Esophagus muscularis mucosa (tissue), 4 donors: ENCODE results near the gene ABR. TPM values are rescaled to one million over a fixed set of nuclear protein-coding genes. Genes with fewer than 3 reads are reported as not detected.

Experiments
- DNase-seq: peaks from one replicate; pipeline ENCODE4 v3.0.0-alpha.2; 2017; ENCODE audit errors: extremely low spot score
- H3K27ac ChIP-seq, 4 donors: fragments of 200-600 bp; sonication (generic); replicated peaks in 1 of 4; 1 replicate in 3 of 4; 2 replicates in 1 of 4; pipeline ENCODE4 v1.5.1; 2016 to 2019; ENCODE audit warnings: mild to moderate bottlenecking in 1 of 4
- H3K27me3 ChIP-seq, 4 donors: fragments of 200-600 bp; sonication (generic); one replicate each; pipeline versions ENCODE4 v1.5.1 to v1.6.0; 2016 to 2019
- H3K36me3 ChIP-seq, 4 donors: fragments of 200-600 bp; sonication (generic); one replicate each; pipeline ENCODE4 v1.5.1; 2016 to 2019
- H3K4me1 ChIP-seq, 4 donors: fragments of 200-600 bp; sonication (generic); one replicate each; pipeline ENCODE4 v1.5.1; 2016 to 2019
- H3K4me3 ChIP-seq, 4 donors: fragments of 200-600 bp; sonication (generic); 1 replicate in 2 of 4; 2 replicates in 2 of 4; pipeline ENCODE4 v1.5.1; 2016 to 2019; ENCODE audit warnings: mild to moderate bottlenecking in 4 of 4, moderate library complexity in 1 of 4
- H3K9me3 ChIP-seq, 4 donors: fragments of 200-600 bp; sonication (generic); 1 replicate in 3 of 4; 2 replicates in 1 of 4; pipeline ENCODE4 v1.5.1; 2016 to 2019
- EP300 ChIP-seq: sonication (generic); formaldehyde crosslinking; IDR thresholded peaks from one replicate; pipeline ENCODE4 v1.6.1; 2017; ENCODE audit warnings: antibody characterized with exemption
- POLR2A ChIP-seq: fragments of 450-650 bp; IDR thresholded peaks from one replicate; pipeline ENCODE4 v1.6.1; 2017; ENCODE audit warnings: antibody characterized with exemption, moderate library complexity, mild to moderate bottlenecking, low read depth
- POLR2AphosphoS5 ChIP-seq, 2 donors: sonication (generic); formaldehyde crosslinking; IDR thresholded peaks; one replicate each; pipeline ENCODE4 v1.6.1; 2017; ENCODE audit warnings: antibody characterized with exemption in 2 of 2
- whole genome bisulfite sequencing: methylation state at CpG from one replicate; pipeline ENCODE4 v1.1.5; 2018; 5-methylcytosine and 5-hydroxymethylcytosine counted together
- intact Hi-C: fragments of 100-400 bp; cut with DNase I; formaldehyde crosslinking; loops from one replicate; pipeline ENCODE4 v1.15.1; 2023
- total RNA-seq, 4 donors: library from RNA; depleted of rRNA; stranded (reverse); fragments of >200 nt; gene quantifications; one replicate each; pipeline versions ENCODE4 v1.1.0 to v1.2.1, GENCODE V29; 2016
- TF ChIP-seq, protein P1 (sequence below), 3 experiments: fragments of 200-600 bp in 2 of 3; fragments of 450-650 bp in 1 of 3; sonication (generic) in 2 of 3; IDR thresholded peaks; one replicate each; pipeline ENCODE4 v1.5.1; 2017 to 2019; ENCODE audit warnings: antibody characterized with exemption in 3 of 3, mild to moderate bottlenecking in 2 of 3, moderate library complexity in 1 of 3

The ABR gene
- total RNA-seq, 4 donors from 2014 or later: 98.4 to 142 (median 114) TPM

DNA sequence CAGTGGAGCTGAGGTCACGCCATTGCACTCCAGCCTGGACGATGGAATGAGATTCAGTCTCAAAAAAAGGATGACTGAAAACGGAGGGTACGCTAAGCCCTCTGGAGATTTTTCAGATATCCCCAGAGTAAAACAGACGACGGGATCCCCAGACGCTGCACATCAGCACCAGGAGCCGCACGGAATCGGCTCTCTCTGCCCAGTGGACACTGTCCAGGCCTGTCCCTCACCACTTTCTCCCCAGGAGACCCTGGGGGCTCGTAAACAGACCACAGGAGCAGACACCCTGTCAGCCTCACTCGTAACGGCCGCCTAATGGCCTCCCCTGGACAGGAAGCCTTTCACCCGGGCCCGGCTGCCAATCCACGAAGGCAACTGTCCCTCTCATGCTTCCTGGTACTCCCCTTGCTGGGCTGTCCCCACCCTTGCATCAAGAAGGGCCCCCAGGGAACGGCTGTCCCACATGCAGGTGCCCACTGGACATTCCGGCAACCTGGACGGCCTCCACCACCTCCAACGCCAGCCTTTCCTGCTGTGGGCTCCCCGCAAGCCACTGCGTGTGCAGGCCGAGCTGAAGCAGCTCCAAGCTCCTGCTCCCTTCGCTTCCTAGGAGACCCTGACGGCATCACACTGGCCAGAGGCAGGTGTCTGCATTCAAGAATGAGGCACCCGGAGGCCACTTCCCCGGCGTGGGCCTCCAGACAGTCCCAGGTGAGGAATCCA is 108.5 kb downstream of the ABR start:
- WGBS: 93% methylated on average over 15 of the region's 29 CpGs
- TF ChIP-seq EP300 (no peak), POLR2A (no peak), POLR2AphosphoS5 (IDR thresholded peaks at IDR 0.05) (no peak)
- TF ChIP-seq, protein P1, sequence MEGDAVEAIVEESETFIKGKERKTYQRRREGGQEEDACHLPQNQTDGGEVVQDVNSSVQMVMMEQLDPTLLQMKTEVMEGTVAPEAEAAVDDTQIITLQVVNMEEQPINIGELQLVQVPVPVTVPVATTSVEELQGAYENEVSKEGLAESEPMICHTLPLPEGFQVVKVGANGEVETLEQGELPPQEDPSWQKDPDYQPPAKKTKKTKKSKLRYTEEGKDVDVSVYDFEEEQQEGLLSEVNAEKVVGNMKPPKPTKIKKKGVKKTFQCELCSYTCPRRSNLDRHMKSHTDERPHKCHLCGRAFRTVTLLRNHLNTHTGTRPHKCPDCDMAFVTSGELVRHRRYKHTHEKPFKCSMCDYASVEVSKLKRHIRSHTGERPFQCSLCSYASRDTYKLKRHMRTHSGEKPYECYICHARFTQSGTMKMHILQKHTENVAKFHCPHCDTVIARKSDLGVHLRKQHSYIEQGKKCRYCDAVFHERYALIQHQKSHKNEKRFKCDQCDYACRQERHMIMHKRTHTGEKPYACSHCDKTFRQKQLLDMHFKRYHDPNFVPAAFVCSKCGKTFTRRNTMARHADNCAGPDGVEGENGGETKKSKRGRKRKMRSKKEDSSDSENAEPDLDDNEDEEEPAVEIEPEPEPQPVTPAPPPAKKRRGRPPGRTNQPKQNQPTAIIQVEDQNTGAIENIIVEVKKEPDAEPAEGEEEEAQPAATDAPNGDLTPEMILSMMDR (IDR thresholded peaks at IDR 0.05): no peak
- no peak for DNase-seq

DNA sequence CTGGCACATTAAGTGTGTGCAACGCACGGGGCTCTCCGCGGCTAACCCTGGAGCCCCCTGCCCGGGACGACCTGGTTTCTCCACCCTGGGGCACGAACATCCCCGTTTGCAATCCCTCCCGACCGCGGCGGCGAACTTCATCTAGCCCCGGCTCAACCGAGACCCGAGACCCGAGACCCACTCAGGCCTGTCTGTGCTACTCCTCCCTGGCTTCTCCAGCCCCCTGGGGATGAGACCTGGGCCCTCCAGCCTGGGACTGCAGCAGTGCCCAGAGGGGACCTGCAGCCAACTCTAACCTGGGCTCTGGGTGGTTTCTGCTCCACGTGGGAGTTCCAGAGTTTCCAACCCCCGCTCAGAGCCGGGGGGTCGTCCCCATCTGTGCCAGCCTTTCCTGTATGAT is 109.4 kb downstream of the ABR start:
- intact Hi-C loops: no loop called here
- Histone ChIP-seq H3K4me3 (no peak overlapping the region), H3K4me1 (peaks cover 0 to 9% (median 0%) of the 10 kb centered on the region in 4 donors), H3K36me3 (peaks cover 39 to 96% (median 89%) of the 10 kb centered on the region in 4 donors), H3K9me3 (no peaks in the 10 kb centered on the region), H3K27ac (no peak overlapping the region), H3K27me3 (no peaks in the 10 kb centered on the region)
- WGBS: 90% methylated on average over 20 of the region's 21 CpGs
- TF ChIP-seq, protein P1 (IDR thresholded peaks at IDR 0.05): no peak
- TF ChIP-seq POLR2A (no peak), POLR2AphosphoS5 (IDR thresholded peaks at IDR 0.05) (no peak), EP300 (no peak)
- no peak for DNase-seq

More for the DNA sequence above, 108.5 kb downstream of the ABR start:
- Histone ChIP-seq H3K36me3 (peaks cover 39 to 96% (median 85%) of the 10 kb centered on the region in 4 donors), H3K27me3 (no peaks in the 10 kb centered on the region), H3K4me1 (peaks cover 0 to 9% (median 0%) of the 10 kb centered on the region in 4 donors), H3K4me3 (no peak overlapping the region), H3K27ac (no peak overlapping the region), H3K9me3 (no peaks in the 10 kb centered on the region)
- intact Hi-C loops: no loop called here

GRCh38 chr17:1069847-1070246 is 109.9 kb downstream of the ABR start:
- WGBS: 94% methylated on average over 14 of the region's 21 CpGs
- no peak for DNase-seq
- H3K4me3 ChIP-seq: no peak overlapping the region
- H3K9me3 ChIP-seq: no peaks in the 10 kb centered on the region
- no peak overlapping the region for H3K27ac ChIP-seq
- TF ChIP-seq EP300: no peak
- TF ChIP-seq, protein P1 (IDR thresholded peaks at IDR 0.05): no peak
- TF ChIP-seq POLR2A: no peak
- TF ChIP-seq POLR2AphosphoS5 (IDR thresholded peaks at IDR 0.05): no peak
- H3K36me3 ChIP-seq: peaks cover 39 to 92% (median 86%) of the 10 kb centered on the region in 4 donors
- no peaks in the 10 kb centered on the region for H3K27me3 ChIP-seq
- H3K4me1 ChIP-seq: peaks cover 0 to 6% (median 0%) of the 10 kb centered on the region in 4 donors
- intact Hi-C loops: no loop called here

DNA sequence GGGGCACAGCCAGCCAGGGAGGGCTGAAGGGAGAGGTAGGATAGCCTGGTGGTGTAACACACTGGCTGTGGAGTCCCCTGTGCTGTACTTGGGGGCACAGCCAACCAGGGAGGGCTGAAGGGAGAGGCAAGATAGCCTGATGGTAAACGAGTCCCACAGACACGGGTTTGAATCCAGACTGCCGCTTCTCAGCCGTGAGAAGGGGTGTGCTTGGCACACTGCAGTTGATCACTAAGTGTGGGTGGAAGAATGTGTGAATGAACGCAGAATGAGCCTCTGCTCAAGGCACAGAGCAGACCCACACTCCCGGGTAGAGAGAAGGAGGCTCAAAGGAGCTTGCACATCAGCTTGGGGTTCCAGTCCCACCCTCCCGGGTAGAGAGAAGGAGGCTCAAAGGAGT is 111.4 kb downstream of the ABR start:
- H3K4me1 ChIP-seq: no peaks in the 10 kb centered on the region
- peaks cover 37 to 88% (median 83%) of the 10 kb centered on the region in 4 donors for H3K36me3 ChIP-seq
- H3K27ac ChIP-seq: no peak overlapping the region
- WGBS: 87% methylated on average over 7 of the region's 7 CpGs
- no peak for DNase-seq
- H3K4me3 ChIP-seq: no peak overlapping the region
- no peaks in the 10 kb centered on the region for H3K9me3 ChIP-seq
- H3K27me3 ChIP-seq: no peaks in the 10 kb centered on the region
- TF ChIP-seq EP300 (no peak), POLR2AphosphoS5 (IDR thresholded peaks at IDR 0.05) (no peak), POLR2A (no peak)
- TF ChIP-seq, protein P1 (IDR thresholded peaks at IDR 0.05): no peak
- intact Hi-C loops: no loop called here
